WTC11 (cell line): ENCODE measurements around the gene KRT5. TPM values are rescaled to one million over a fixed set of nuclear protein-coding genes. Genes with fewer than 3 reads are reported as not detected.

ENCODE experiments used
- ATAC-seq: fragments of 200-7000 bp; cut with Tn5 transposase; 2 replicates; pipeline ENCODE4 v1.10.0; 2021; ENCODE audit warnings: mild to moderate bottlenecking, moderate library complexity
- CTCF ChIA-PET: fragments of 300-600 bp; sonication (Branson Sonifier 250); formaldehyde crosslinking; loops from one replicate; lab custom pipeline; 2021; ENCODE audit warnings: antibody characterized with exemption; lab: Charles Lee
- POLR2A ChIA-PET: fragments of 350-600 bp; sonication (Branson Sonifier 250); formaldehyde crosslinking; loops from one replicate; lab custom pipeline; 2021; ENCODE audit warnings: antibody characterized with exemption; lab: Charles Lee
- DNase-seq: peaks from one replicate; pipeline ENCODE4 v3.0.0; 2021; ENCODE audit warnings: low spot score
- H3K27ac Mint-ChIP-seq: 2 replicates; pipeline ENCODE4 v1.8.0; 2021; ENCODE audit warnings: mixed read lengths
- H3K27me3 Mint-ChIP-seq: 2 replicates; pipeline ENCODE4 v1.8.0; 2021; ENCODE audit warnings: low read depth, mild to moderate bottlenecking, moderate library complexity, mixed read lengths
- H3K36me3 Mint-ChIP-seq: 2 replicates; pipeline ENCODE4 v1.8.0; 2021; ENCODE audit warnings: mixed read lengths
- H3K4me1 Mint-ChIP-seq: 2 replicates; pipeline ENCODE4 v1.8.0; 2022; ENCODE audit warnings: mixed read lengths
- H3K4me3 Mint-ChIP-seq: 2 replicates; pipeline ENCODE4 v1.8.0; 2021; ENCODE audit warnings: mild to moderate bottlenecking, moderate library complexity, mixed read lengths
- H3K9me3 Mint-ChIP-seq: 2 replicates; pipeline ENCODE4 v1.8.0; 2021; ENCODE audit warnings: mixed read lengths
- AR ChIP-seq: fragments of 250-450 bp; sonication (Bioruptor Pico); IDR thresholded peaks from 2 replicates; pipeline ENCODE4 v1.9.0; 2021; ENCODE audit warnings: mild to moderate bottlenecking
- CDX4 ChIP-seq: fragments of 250-450 bp; sonication (Bioruptor Pico); IDR thresholded peaks from 2 replicates; pipeline ENCODE4 v1.9.0; 2021; ENCODE audit warnings: moderate library complexity, mild to moderate bottlenecking, inconsistent platforms, borderline replicate concordance
- CREB1 ChIP-seq: sonication (generic); formaldehyde crosslinking; IDR thresholded peaks from 2 replicates; pipeline ENCODE4 v1.8.0; 2023; ENCODE audit warnings: mild to moderate bottlenecking, missing genetic modification reagents
- CREM ChIP-seq: sonication (generic); formaldehyde crosslinking; IDR thresholded peaks from 2 replicates; pipeline ENCODE4 v1.8.1; 2022; ENCODE audit warnings: mild to moderate bottlenecking, missing genetic modification reagents, moderate library complexity
- E2F4 ChIP-seq: sonication (generic); formaldehyde crosslinking; IDR thresholded peaks from 2 replicates; pipeline ENCODE4 v1.8.1; 2022; ENCODE audit warnings: low read depth, mild to moderate bottlenecking, moderate library complexity, missing genetic modification reagents, borderline replicate concordance
- GRHL2 ChIP-seq: fragments of 250-450 bp; sonication (Bioruptor Pico); IDR thresholded peaks from 2 replicates; pipeline ENCODE4 v1.8.0; 2022; ENCODE audit warnings: mild to moderate bottlenecking, moderate library complexity; ENCODE audit not compliant: insufficient replicate concordance, severe bottlenecking
- KAT7 ChIP-seq: sonication (generic); formaldehyde crosslinking; IDR thresholded peaks from 2 replicates; pipeline ENCODE4 v1.8.1; 2023; ENCODE audit warnings: missing genetic modification reagents, mild to moderate bottlenecking, borderline replicate concordance
- MLX ChIP-seq: sonication (generic); formaldehyde crosslinking; IDR thresholded peaks from 2 replicates; pipeline ENCODE4 v1.8.1; 2023; ENCODE audit warnings: mild to moderate bottlenecking, missing genetic modification reagents, moderate library complexity
- MYBL2 ChIP-seq: sonication (generic); formaldehyde crosslinking; IDR thresholded peaks from 2 replicates; pipeline ENCODE4 v1.8.1; 2023; ENCODE audit warnings: mild to moderate bottlenecking, moderate library complexity, missing genetic modification reagents
- SMAD3 ChIP-seq: sonication (generic); formaldehyde crosslinking; IDR thresholded peaks from 2 replicates; pipeline ENCODE4 v1.8.0; 2022; ENCODE audit warnings: missing genetic modification reagents, mild to moderate bottlenecking, borderline replicate concordance
- SOX15 ChIP-seq: fragments of 250-450 bp; sonication (Bioruptor Pico); IDR thresholded peaks from 2 replicates; pipeline ENCODE4 v1.9.0; 2021; ENCODE audit warnings: mild to moderate bottlenecking
- SP1 ChIP-seq: sonication (generic); formaldehyde crosslinking; conservative IDR thresholded peaks from 2 replicates; pipeline ENCODE4 v1.8.1; 2022; ENCODE audit warnings: missing genetic modification reagents
- TEAD1 ChIP-seq: sonication (generic); formaldehyde crosslinking; IDR thresholded peaks from 2 replicates; pipeline ENCODE4 v1.8.0; 2022; ENCODE audit warnings: mild to moderate bottlenecking, missing genetic modification reagents
- TP53 ChIP-seq: sonication (generic); formaldehyde crosslinking; IDR thresholded peaks from 2 replicates; pipeline ENCODE4 v1.8.1; 2023; ENCODE audit warnings: mild to moderate bottlenecking, missing genetic modification reagents
- USF2 ChIP-seq: sonication (generic); formaldehyde crosslinking; IDR thresholded peaks from 2 replicates; pipeline ENCODE4 v1.8.1; 2023; ENCODE audit warnings: mild to moderate bottlenecking, missing genetic modification reagents, moderate library complexity
- ZBTB21 ChIP-seq: sonication (generic); formaldehyde crosslinking; IDR thresholded peaks from 2 replicates; pipeline ENCODE4 v1.8.1; 2023; ENCODE audit warnings: mild to moderate bottlenecking, missing genetic modification reagents, borderline replicate concordance
- ZMAT4 ChIP-seq: fragments of 250-450 bp; sonication (Bioruptor Pico); IDR thresholded peaks from 2 replicates; pipeline ENCODE4 v1.9.0; 2021; ENCODE audit warnings: mild to moderate bottlenecking
- ZNF317 ChIP-seq: sonication (generic); formaldehyde crosslinking; IDR thresholded peaks from 2 replicates; pipeline ENCODE4 v1.8.1; 2023; ENCODE audit warnings: low read depth, mild to moderate bottlenecking, moderate library complexity, missing genetic modification reagents, borderline replicate concordance
- ZNF396 ChIP-seq: fragments of 250-450 bp; sonication (Bioruptor Pico); IDR thresholded peaks from 2 replicates; pipeline ENCODE4 v1.8.0; 2021; ENCODE audit warnings: mild to moderate bottlenecking, moderate library complexity, borderline replicate concordance
- ZNF416 ChIP-seq: fragments of 250-450 bp; sonication (Bioruptor Pico); IDR thresholded peaks from 2 replicates; pipeline ENCODE4 v1.9.0; 2021; ENCODE audit warnings: mild to moderate bottlenecking, inconsistent platforms
- ZNF423 ChIP-seq: fragments of 250-450 bp; sonication (Bioruptor Pico); IDR thresholded peaks from 2 replicates; pipeline ENCODE4 v2.1.2; 2022; ENCODE audit warnings: mild to moderate bottlenecking, moderate library complexity
- total RNA-seq: library from RNA; stranded (reverse); gene quantifications from 3 replicates; pipeline ENCODE4 v1.2.3, GENCODE V29; 2021

Gene KRT5
- total RNA-seq, 1 experiment from 2014 or later, result not detected

- no peak for TF ChIP-seq SMAD3
- TF ChIP-seq SP1, result no peak
- TF ChIP-seq CDX4 (CRISPR knock-in tag), result no peak
- no peak for TF ChIP-seq TP53 (CRISPR knock-in tag)
- TF ChIP-seq ZMAT4, result no peak
- no peak for TF ChIP-seq CREB1
- TF ChIP-seq KAT7, result no peak
- TF ChIP-seq MLX, result no peak
- no peak for TF ChIP-seq ZNF396
- TF ChIP-seq GRHL2 (CRISPR knock-in tag), result no peak
Observed at GRCh38 chr12:52524898-52525591, 4.9 kb upstream of the KRT5 start (continued).

GRCh38 chr12:52524241-52524897 lies 4.2 kb upstream of the KRT5 start:
- CTCF ChIA-PET, result no interaction called here
- DNase-seq (no peak), ATAC-seq (no peak)
- POLR2A ChIA-PET, result no interaction called here
- H3K27ac Mint-ChIP-seq, result no peak overlapping the region
- H3K27me3 Mint-ChIP-seq, result no peaks in the 10 kb centered on the region
- no peak overlapping the region for H3K4me3 Mint-ChIP-seq
- H3K36me3 Mint-ChIP-seq, result no peaks in the 10 kb centered on the region
- no peaks in the 10 kb centered on the region for H3K9me3 Mint-ChIP-seq
- TF ChIP-seq SOX15 (CRISPR knock-in tag), result no peak
- TF ChIP-seq MYBL2 (CRISPR knock-in tag), result no peak
- TF ChIP-seq TP53 (CRISPR knock-in tag), result no peak
- no peak for TF ChIP-seq AR (CRISPR knock-in tag)
- TF ChIP-seq ZNF416 (CRISPR knock-in tag), result no peak
- TF ChIP-seq ZNF423 (CRISPR knock-in tag), result no peak
- no peak for TF ChIP-seq ZNF317 (CRISPR knock-in tag)
- TF ChIP-seq TEAD1, result no peak
- peaks cover 7% of the 10 kb centered on the region for H3K4me1 Mint-ChIP-seq

GRCh38 chr12:52523824-52524223 lies 3.6 kb upstream of the KRT5 start:
- Mint-ChIP-seq H3K36me3 (no peaks in the 10 kb centered on the region), H3K4me1 (peaks cover 7% of the 10 kb centered on the region), H3K9me3 (no peaks in the 10 kb centered on the region), H3K27me3 (no peaks in the 10 kb centered on the region), H3K4me3 (no peak overlapping the region), H3K27ac (no peak overlapping the region)
- DNase-seq (no peak), ATAC-seq (no peak)
- ChIA-PET POLR2A (no interaction called here), CTCF (interaction anchor here (1.4 kb wide), 1 partner anchor 128 kb away, joined by 4 read pairs; no protein-coding TSS in a partner anchor)
- TF ChIP-seq AR (CRISPR knock-in tag), result no peak
- TF ChIP-seq ZBTB21 (CRISPR knock-in tag), result no peak
- TF ChIP-seq E2F4 (CRISPR knock-in tag), result no peak
- no peak for TF ChIP-seq USF2 (CRISPR knock-in tag)
- no peak for TF ChIP-seq CREM (CRISPR knock-in tag)
